ENCODE data around the gene RPS6KC1.
"Not testable (repeated sequence)": the region's sequence is repeated elsewhere in the genome, so short reads cannot be mapped to it uniquely, and the experiment has no call there.

RPS6KC1 gene, protein sequence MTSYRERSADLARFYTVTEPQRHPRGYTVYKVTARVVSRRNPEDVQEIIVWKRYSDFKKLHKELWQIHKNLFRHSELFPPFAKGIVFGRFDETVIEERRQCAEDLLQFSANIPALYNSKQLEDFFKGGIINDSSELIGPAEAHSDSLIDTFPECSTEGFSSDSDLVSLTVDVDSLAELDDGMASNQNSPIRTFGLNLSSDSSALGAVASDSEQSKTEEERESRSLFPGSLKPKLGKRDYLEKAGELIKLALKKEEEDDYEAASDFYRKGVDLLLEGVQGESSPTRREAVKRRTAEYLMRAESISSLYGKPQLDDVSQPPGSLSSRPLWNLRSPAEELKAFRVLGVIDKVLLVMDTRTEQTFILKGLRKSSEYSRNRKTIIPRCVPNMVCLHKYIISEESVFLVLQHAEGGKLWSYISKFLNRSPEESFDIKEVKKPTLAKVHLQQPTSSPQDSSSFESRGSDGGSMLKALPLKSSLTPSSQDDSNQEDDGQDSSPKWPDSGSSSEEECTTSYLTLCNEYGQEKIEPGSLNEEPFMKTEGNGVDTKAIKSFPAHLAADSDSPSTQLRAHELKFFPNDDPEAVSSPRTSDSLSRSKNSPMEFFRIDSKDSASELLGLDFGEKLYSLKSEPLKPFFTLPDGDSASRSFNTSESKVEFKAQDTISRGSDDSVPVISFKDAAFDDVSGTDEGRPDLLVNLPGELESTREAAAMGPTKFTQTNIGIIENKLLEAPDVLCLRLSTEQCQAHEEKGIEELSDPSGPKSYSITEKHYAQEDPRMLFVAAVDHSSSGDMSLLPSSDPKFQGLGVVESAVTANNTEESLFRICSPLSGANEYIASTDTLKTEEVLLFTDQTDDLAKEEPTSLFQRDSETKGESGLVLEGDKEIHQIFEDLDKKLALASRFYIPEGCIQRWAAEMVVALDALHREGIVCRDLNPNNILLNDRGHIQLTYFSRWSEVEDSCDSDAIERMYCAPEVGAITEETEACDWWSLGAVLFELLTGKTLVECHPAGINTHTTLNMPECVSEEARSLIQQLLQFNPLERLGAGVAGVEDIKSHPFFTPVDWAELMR

DNA sequence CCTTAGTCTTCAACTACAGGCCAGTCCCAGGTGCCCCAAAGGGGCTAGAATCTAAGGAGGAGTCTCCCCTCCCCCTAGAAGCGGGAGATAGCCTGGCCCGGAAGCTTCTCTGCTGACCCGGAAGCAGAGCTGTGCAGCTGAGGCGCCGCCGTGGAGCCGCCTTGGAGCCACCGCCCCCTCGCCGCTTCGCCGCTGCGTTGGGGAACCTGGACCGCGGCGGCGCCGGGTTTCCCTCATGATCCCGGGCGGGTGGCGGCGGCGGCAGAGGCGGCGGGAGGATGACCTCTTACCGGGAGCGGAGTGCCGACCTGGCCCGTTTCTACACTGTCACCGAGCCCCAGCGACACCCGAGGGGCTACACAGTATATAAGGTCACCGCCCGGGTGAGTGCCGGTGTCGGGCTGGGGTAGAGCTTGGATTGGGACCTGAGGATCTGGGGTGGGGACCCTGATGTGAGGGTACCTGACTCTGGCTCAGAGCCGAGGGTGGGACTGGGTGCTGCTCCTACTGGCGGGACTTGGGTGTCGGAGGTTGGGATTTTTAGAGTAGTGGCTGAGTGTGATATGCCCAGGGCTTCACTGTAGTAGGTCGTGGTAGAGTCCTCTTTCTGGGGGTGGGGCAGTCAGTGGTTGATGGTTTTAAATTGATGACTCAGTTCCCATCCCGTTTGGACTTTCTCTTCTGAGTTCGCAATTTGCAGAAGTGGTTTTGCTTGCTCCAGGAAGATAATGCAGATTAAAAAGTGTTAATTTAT lies at the start of gene RPS6KC1:
TSS of gene RPS6KC1 (plus strand) at position 115 of the 754 bp plus-strand sequence. CDS start at position 279, 164 bp downstream.
- DNase-seq, result peak; percentile 50 to 77 (median 64)

DNA sequence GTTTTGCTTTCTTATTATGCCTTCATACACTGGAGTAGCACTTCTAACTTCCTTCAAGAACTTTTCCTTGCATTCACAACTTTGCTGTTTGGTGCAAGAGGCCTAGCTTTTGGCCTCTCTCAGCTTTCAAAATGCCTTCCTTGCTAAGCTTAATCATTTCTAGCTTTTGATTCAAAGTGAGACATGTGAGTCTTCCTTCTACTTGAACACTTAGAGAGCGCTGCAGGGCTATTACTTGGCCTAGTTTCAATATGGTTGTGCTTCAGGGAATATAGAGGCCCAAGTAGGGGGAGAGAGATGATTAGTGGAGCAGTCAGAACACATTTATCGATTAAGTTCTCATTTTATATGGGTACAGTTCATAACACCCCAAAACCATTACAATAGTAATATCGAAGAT lies 47.8 kb upstream of the RPS6KC1 start:
- no peak for DNase-seq

- DNase-seq, result no peak
These were observed 42.5 kb upstream of the RPS6KC1 start for GRCh38 chr1:213008564-213008963.

DNA sequence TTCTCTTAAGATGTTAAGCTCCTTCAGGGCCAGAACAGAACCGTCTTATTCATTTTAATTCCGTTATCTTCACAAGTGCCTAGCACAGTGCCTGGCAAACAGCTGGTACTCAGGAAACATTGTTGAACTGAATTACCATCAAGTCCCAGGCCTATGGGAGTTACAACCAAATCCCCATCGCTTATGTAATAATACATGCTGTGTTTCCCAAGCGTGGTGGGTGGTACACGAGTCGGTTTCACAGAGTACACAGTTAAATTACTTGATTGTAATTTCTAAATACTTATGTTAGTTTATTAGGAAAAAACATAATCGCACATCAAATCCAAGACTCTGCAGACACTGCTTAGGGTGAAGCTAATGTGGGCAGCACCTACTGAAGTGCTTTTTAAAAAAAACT lies 36.4 kb upstream of the RPS6KC1 start:
- no peak for DNase-seq

DNA sequence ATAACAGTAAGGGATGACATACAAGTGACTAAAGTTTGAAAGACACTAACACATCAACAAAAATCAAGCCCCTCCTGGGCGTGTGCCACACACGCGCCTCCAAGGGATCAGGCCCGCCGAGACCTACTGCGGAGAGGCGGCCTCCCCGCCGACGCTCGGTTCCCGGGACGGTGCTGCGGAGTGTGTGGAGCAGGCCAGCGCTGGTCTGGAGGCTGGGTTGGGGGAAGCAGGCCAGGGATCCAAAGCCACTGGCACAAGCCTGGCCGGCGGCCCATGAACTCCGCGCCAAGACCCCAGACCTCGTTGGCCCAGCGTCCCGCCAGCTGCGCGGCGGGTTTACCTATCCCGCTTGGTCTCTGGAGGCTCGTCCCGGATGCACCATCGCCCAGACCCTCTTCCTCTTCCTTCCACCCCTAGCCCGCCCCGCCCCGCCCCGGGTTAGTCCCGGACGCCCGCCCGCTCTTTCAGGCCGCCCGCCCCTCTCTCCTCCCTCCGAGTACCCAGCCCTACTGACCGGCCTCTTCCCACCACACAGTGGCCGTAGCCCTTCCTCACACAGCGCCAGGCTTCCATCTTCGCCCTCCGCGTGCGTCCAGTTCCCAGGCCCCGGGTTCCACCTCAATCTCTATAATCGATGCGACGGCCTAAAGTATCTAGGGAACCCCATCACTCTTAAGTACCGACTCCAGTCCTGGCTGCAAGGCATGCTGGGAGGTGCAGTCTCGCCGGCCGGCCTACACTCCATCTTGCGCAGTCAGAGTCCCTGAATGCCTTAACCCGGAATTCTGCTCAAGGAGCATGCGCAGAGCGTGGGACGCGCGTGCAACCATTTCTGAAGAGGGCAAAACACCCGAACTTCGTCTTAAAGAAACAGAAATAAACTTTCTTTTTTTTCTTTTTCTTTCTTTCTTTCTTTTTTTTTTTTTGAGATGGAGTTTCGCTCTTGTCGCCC lies 35.7 kb upstream of the RPS6KC1 start, which contains the start of gene ANGEL2:
TSS of gene ANGEL2 (minus strand) at position 769 of the 952 bp plus-strand sequence. CDS start at position 573, 196 bp downstream.
- peak; percentile 78 to 93 (median 87) for DNase-seq

DNA sequence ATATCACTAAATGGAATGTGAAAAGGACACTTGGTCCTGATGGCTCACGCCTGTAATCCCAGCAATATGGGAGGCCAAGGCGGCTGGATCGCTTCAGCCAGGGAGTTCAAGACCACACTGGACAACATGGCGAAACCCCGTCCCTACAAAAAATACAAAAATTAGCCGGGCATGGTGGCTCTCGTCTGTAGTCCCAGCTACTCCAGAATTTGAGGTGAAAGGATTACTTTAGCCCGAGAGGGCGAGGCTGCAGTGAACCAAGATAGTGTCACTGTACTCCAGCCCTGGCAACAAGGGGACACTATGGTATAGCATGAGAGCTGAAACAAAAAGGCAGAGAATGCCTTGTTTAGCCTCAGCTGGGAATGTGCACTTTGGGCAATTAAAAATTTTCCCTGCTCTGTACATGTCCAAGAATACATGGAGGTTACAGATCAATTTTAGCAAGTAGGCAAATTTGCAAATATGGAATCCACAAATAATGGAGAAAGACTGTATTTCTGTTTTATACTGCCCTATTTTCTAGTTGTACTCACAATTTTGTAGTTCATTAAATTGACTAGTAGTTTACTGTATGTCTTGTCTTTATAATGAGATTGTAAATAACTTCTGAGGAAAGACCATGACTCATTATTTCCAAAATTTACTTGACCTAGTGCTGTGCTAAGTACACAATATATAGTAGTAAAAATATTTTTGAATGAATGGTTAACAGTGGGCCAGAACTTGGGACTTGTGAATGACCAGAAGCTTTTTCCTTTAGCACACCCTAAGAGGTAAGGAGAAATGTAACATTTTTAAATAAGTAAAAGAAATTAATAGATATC lies 33.4 kb upstream of the RPS6KC1 start:
- no peak for DNase-seq

DNA sequence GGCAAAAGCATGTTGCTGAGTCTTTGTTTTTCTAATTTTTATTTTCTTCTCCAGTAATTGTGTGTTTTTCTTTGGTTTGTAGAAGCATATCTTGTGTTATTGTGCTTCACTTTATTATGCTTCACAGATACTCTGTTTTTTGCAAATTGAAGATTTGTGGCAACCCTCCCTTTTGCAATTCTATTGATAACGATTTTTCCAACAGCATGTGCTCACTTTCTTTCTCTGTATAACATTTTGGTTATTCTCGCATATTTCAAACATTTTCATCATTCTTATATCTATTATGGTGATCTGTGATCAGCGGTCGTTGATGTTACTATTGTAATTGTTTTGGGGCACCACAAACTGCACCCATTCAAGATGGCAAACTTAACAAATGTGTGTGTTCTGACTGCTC lies 31.6 kb upstream of the RPS6KC1 start:
- no peak for DNase-seq

DNA sequence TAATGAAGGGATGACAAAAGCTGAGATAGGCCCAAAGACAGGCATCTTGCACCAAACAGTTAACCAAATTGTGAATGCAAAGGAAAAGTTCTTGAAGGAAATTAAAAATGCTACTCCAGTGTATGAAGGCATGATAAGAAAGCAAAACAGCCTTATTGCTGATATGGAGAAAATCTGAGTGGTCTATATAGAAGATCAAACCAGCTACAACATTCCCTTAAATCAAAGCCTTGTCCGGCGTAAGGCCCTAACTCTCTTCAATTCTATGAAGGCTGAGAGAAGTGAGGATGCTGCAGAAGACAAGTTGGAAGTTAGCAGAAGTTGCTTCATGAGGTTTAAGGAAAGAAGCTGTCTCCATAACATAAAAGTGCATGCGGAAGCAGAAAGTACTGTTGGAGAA lies 31.0 kb upstream of the RPS6KC1 start:
- no peak for DNase-seq

DNA sequence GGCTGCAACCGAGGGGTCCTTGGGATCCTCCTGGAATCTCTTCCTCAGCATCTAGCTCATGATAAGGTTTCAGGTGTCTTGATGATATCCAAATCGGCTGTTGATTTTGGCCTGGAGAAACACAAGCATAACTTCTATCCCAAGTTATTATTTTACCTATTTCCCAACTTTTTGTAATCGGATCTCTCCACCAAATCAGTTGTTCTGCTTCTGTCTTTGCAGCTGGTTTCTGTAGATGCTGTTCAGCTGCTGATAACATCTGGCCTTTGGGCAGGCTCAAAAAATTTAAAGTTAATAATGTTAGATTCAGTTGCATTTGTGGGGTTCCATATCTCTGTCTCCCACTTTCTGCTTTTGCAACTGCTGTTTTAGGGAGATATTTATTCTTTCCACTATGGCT lies 24.0 kb upstream of the RPS6KC1 start:
- DNase-seq, result not testable (repeated sequence)

DNA sequence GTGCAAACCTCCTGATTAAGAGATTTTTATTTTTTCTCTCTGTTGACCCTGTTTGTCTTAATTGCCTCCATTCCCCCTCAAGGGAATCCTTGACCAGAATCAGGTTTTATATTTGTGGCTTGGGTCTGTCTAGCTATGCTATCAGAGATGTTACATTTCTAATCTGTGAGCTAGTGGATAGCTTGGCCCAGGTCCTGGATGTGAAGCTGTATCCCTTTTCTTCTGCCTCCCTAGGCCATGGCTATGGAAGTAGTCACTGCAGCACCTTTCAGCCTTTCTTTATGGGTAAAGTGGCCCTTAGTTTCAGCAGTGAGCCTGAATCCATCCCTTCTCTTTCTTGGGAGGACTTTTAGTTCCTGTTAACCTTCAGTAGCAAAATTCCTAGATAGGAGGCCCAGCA lies 18.4 kb upstream of the RPS6KC1 start:
- no peak for DNase-seq

- no peak for DNase-seq
These were observed 16.3 kb upstream of the RPS6KC1 start for GRCh38 chr1:213034713-213035112.

DNA sequence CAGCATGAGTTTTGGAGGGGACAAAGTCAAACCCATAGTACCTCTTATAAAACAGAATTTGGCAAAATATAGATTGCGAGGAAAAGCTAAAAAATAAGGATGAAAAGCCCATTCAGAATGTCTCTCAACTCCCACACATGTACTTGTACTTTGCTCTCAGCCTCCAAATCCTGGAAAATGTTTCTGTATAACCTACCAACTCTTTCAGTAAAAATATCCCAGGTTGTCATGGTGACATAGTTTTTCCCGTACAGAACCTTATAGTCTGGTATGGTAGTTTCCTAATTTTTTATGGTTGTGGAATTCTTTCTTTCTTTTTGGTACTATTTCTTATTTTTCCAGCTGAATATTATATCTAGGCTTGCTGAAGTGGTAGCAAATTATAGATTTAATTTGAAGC lies 15.5 kb upstream of the RPS6KC1 start:
- DNase-seq, result no peak

- no peak for DNase-seq
These were observed 9.6 kb upstream of the RPS6KC1 start for GRCh38 chr1:213041443-213041842.

GRCh38 chr1:213045321-213046226 lies 5.5 kb upstream of the RPS6KC1 start:
- DNase-seq, result not testable (repeated sequence)

DNA sequence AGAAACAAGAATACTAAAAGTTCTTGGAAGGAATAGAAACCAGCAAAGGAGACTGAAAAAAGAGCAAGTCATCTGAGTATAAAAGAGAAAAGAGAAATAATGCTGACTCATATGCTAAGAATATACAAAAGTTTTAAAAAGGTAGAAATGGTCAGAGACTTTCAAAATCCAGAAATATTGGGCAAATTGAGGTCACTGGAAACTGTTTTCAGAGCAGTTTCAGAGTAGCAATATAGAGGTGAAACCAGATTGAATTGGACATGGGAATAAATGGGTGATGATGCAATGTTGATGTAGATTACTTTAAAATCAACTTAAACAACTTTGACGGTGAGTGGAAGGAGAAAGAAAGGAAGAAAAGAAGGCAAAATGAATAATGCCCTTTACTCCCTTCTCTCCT lies 1.8 kb upstream of the RPS6KC1 start:
- no peak for DNase-seq

DNA sequence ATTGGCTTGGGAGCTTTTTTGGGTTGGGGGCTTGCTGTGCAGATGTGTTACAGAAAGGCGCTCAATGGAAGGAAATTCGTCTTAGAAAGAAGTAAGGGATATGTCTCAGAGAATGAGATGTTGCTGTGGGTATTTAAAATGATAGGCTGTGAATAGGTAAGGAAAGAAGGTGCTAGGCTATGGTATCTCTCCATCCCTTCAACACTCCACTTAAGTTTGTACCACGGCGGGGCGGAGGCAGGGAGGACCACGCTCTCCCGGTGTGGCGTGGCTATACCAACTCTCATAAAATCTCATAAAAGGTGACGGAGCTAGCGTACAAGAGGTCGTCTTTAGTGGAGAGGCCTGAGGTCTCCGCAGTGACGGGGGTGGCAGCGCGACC lies 305 bp upstream of the RPS6KC1 start:
- no peak for DNase-seq

GRCh38 chr1:213051881-213052202 lies 801 bp downstream of the RPS6KC1 start:
- DNase-seq, result no peak

DNA sequence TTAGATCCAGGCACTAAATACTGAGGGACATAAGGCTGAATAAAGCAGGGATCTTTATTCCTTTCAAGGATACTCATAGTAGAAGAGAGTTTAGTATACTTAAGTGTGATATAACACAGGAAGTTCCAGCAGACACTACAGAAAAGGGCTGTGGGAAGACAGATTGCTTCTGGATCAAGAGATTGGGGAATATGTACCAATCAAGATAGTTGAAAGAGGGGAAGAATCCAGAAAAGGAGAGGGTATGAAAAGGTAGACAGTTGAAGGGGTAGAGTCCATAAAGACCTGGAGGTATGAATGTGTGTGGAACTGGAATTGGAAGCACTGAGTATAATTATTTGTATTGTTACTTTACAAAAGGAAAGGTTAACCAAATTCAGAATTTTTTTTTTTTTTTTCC lies 2.4 kb downstream of the RPS6KC1 start:
- no peak for DNase-seq

- DNase-seq, result no peak
These were observed 3.1 kb downstream of the RPS6KC1 start for GRCh38 chr1:213054142-213054541.

Measured in activated naive CD4-positive, alpha-beta T cell (primary cell).